Myometrial cell (primary cell): Measurements from ENCODE around the gene C18orf32. TPM values are rescaled to one million over a fixed set of nuclear protein-coding genes. Genes with fewer than 3 reads are reported as not detected.

Source experiments
- total RNA-seq: library from RNA; depleted of rRNA; stranded (reverse); fragments of >200 nt; gene quantifications from 2 replicates; pipeline ENCODE4 v1.2.3, GENCODE V29; 2015

The C18orf32 gene
- total RNA-seq, result 23.9 and 24.5 TPM in 2 replicates

DNA sequence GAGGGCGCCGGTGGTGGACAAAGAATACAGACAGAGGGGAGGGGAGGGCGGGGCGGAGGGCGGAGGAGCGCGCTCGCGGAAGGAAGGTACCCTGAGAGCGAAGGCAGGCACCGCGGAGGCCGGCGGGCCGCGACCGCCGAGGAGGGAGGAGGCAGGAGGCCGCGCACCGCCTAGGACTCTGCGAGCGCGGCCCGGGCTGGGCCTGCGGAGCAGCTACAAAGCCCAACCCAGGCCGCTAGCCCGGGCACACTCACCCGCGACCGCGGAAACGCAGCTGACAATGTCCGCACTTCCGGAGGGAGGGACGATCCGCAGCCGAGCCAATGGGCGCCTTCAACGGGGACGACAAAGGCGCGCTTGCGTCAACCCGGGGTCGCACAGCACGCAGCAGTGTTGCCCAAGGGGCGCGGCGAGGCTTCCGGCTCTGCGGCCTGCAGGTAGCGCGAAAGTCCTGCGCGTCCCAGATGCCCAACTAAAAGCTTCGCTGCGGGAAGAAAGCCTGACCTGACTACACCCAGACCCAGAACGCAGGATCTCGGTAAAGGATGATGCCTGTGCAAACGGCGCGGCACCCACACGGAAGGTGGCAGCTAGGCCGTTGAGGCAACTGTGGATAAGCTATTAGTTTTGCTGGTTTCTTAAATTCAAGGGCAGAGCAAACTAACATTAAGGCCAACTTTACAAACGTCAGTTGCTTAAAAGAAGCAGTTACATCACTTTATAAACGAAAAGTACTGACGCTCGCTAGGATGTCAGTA is at the start of gene C18orf32:
TSS of gene C18orf32 (minus strand) at position 282 of the 758 bp plus-strand sequence. CDS start 3,486 bp downstream, outside the sequence.

DNA sequence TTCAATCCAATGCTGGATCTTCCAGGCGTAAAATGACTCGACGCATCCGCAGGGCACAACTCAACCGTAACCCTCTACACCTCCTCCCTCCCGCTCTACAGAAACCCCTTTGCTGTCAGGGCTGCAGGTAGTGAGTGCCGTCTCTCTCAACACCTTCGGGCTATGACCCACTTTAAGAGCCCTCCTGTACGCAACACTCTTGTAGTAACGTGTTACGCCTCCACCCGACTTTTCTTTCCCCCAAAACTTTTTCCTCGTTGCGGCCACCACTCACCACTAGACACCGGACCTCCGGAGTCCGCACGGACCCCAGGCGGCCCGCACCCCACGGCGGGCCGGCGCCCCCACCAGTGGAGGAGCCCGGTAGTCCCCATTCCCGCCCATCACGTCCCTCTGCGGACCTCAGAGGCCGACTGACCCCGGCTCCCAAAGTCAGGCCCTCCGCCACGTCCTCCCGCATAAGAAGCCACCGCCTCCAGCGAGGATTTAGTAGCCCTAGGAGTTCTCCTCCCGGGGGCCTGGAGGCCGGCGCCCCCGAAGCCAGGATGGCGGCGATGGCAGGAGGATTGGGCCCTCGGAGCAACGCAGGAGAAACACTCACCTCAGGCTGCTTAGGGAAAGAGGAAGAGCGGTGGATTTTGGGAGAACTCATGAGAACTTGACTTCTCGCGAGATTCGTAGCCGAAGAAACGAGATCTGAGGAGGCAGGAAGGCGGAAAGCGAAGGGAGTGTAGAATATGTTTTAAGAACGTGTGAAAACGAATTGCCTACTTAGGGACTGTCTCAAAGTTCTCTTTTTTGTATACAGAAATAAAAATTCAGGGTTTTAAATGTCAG is 5.0 kb upstream of the C18orf32 start, which contains the start of gene RPL17:
TSS of gene RPL17 (minus strand) at position 609 of the 837 bp plus-strand sequence.

Other genes with a start within 250 kb of the C18orf32 start
- gene DYM, start 26.6 kb downstream of the C18orf32 start, total RNA-seq, result 28.0 and 34.3 TPM in 2 replicates
- gene RPL17, start 5.2 kb upstream of the C18orf32 start, total RNA-seq, result 2,233 and 2,429 TPM in 2 replicates
- 2.9 and 5.8 TPM in 2 replicates for gene LIPG, start 74.8 kb upstream of the C18orf32 start, total RNA-seq